ENCODE data around the gene LRRC51. TPM values are rescaled to one million over a fixed set of nuclear protein-coding genes. Genes with fewer than 3 reads are reported as not detected.
A peak's percentile ranks its signal among the peaks of the same experiment; 100 is the strongest.

The LRRC51 gene
- polyA plus RNA-seq, 3 donors, result 1.3 to 1.9 (median 1.6) TPM

DNA sequence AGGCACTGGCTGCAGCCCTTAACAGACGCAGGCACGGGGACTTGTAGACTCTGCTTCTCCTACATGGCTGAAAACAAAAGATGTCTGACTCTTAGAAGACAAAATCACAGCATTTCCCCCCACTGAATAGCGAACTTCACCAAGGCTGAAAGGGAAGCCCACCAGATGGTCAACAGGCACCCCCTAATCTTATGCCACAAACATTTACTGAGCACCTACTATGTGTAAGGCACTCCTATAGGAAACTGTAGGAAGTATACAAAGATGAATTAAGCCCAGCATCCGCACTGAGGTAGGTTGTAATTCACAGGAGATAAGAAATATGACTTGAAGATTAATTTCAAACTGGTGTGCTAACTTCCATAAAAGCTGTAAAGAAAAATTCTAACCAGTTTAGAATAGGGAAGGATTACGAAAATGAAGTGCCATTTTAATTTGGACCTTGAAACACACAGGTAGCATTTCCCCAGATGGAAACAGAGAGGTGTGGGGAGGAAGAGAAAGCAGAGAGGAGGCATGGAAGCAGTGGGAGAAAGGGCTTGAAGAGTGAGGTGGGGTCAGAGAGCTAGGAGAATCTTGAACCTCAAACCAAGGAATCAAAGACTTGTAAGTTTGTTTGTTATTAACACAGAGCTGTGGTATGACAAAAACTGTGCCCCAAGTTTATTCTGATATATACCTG lies 38.4 kb upstream of the LRRC51 start:
- peaks cover 26 to 41% of the 10 kb centered on the region in 2 donors for H3K36me3 Mint-ChIP-seq
- Histone ChIP-seq H3K27ac (ENCODE audit: low read depth in 1 of 2, low read length in 2 of 2) (peak overlapping the region; percentile 82 to 95), H3K27me3 (ENCODE audit: control insufficient read depth in 2 of 2, insufficient read depth in 2 of 2, low read length in 2 of 2) (no peaks in the 10 kb centered on the region), H2AFZ (ENCODE audit: insufficient read depth, low read depth, low read length, poor library complexity, severe bottlenecking) (peak overlapping the region; percentile 97), H3K4me2 (replicated peaks; ENCODE audit: extremely low read depth, low read length, poor library complexity, severe bottlenecking) (peak overlapping the region; percentile 93), H3K79me2 (ENCODE audit: insufficient read depth, low read length) (peaks cover 95% of the 10 kb centered on the region), H3K9me3 (replicated peaks in 1 of 2; ENCODE audit: control insufficient read depth in 1 of 2, insufficient read depth in 1 of 2, low read length in 2 of 2) (no peaks in the 10 kb centered on the region), H3K4me3 (replicated peaks in 1 of 3; ENCODE audit: low read depth in 2 of 3, low read length in 3 of 3) (peak overlapping the region; percentile 68 to 94 (median 89)), H3K36me3 (replicated peaks in 1 of 2; ENCODE audit: control insufficient read depth in 1 of 2, insufficient read depth in 2 of 2, low read length in 2 of 2) (peaks cover 9 to 44% of the 10 kb centered on the region in 2 donors), H3K9ac (ENCODE audit: insufficient read depth, low read length, poor library complexity, severe bottlenecking) (peak overlapping the region; percentile 82), H4K20me1 (ENCODE audit: insufficient read depth, low read length) (peaks cover 20% of the 10 kb centered on the region), H3K4me1 (ENCODE audit: control insufficient read depth in 1 of 2, insufficient read depth in 2 of 2, low read length in 2 of 2) (peaks cover 33 to 42% of the 10 kb centered on the region in 2 donors)
- H3K27ac Mint-ChIP-seq, result peak overlapping the region in 1 of 7 donors; percentile 68
- H3K27me3 Mint-ChIP-seq (ENCODE audit: low read depth in 3 of 3), result peaks cover 0 to 1% (median 0%) of the 10 kb centered on the region in 3 donors
- no peak for DNase-seq
- H3K4me3 Mint-ChIP-seq, result no peak overlapping the region
- 0% methylated on average over 1 of the region's 5 CpGs for WGBS (ENCODE audit: insufficient coverage)
- peaks cover 2% of the 10 kb centered on the region for H3K4me1 Mint-ChIP-seq
- intact Hi-C loops (cut with micrococcal nuclease), result loop anchor here in 1 of 2 donors (5.0 kb wide), 2 partner anchors 35 to 50 kb away; no protein-coding TSS in a partner anchor
- no peaks in the 10 kb centered on the region for H3K9me3 Mint-ChIP-seq
- TF ChIP-seq, protein P1, sequence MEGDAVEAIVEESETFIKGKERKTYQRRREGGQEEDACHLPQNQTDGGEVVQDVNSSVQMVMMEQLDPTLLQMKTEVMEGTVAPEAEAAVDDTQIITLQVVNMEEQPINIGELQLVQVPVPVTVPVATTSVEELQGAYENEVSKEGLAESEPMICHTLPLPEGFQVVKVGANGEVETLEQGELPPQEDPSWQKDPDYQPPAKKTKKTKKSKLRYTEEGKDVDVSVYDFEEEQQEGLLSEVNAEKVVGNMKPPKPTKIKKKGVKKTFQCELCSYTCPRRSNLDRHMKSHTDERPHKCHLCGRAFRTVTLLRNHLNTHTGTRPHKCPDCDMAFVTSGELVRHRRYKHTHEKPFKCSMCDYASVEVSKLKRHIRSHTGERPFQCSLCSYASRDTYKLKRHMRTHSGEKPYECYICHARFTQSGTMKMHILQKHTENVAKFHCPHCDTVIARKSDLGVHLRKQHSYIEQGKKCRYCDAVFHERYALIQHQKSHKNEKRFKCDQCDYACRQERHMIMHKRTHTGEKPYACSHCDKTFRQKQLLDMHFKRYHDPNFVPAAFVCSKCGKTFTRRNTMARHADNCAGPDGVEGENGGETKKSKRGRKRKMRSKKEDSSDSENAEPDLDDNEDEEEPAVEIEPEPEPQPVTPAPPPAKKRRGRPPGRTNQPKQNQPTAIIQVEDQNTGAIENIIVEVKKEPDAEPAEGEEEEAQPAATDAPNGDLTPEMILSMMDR (IDR thresholded peaks at IDR 0.05), result no peak

DNA sequence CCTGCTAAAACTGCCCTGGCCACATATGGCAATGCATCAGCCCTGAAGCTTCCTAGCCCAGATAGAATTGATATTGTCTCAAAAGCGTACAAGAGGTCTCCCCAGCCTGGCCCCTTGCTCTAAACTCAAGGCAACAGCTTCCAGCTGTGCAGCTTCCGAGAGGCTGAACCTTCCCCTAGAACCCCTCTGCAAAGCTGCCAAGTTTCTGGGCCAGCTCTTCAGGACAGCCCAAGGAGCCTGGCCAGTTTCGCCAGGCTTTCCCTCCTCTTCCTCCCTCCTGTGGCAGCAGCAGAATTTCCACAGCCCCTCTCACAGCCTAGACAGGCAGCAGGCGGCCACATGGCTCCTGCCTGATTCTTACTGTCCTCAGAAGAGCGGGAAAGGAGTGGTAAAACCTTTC lies 34.8 kb upstream of the LRRC51 start:
- peaks cover 48 to 69% of the 10 kb centered on the region in 2 donors for H3K36me3 Mint-ChIP-seq
- peaks cover 34 to 69% of the 10 kb centered on the region in 2 donors for H3K36me3 ChIP-seq (replicated peaks in 1 of 2; ENCODE audit: control insufficient read depth in 1 of 2, insufficient read depth in 2 of 2, low read length in 2 of 2)
- H3K4me1 Mint-ChIP-seq, result no peaks in the 10 kb centered on the region
- H3K4me1 ChIP-seq (ENCODE audit: control insufficient read depth in 1 of 2, insufficient read depth in 2 of 2, low read length in 2 of 2), result peaks cover 17 to 18% of the 10 kb centered on the region in 2 donors
- DNase-seq, result no peak
- intact Hi-C loops (cut with micrococcal nuclease), result no loop called here
- H3K9me3 Mint-ChIP-seq, result no peaks in the 10 kb centered on the region
- H3K27me3 Mint-ChIP-seq (ENCODE audit: low read depth in 3 of 3), result peaks cover 0 to 1% (median 0%) of the 10 kb centered on the region in 3 donors
- H3K27me3 ChIP-seq (ENCODE audit: control insufficient read depth in 2 of 2, insufficient read depth in 2 of 2, low read length in 2 of 2), result no peaks in the 10 kb centered on the region
- H3K79me2 ChIP-seq (ENCODE audit: insufficient read depth, low read length), result peaks cover 90% of the 10 kb centered on the region
- H4K20me1 ChIP-seq (ENCODE audit: insufficient read depth, low read length), result no peaks in the 10 kb centered on the region
- no peaks in the 10 kb centered on the region for H3K9me3 ChIP-seq (replicated peaks in 1 of 2; ENCODE audit: control insufficient read depth in 1 of 2, insufficient read depth in 1 of 2, low read length in 2 of 2)
- no peak overlapping the region for H2AFZ ChIP-seq (ENCODE audit: insufficient read depth, low read depth, low read length, poor library complexity, severe bottlenecking)
- no peak overlapping the region for H3K9ac ChIP-seq (ENCODE audit: insufficient read depth, low read length, poor library complexity, severe bottlenecking)
- H3K4me3 Mint-ChIP-seq, result no peak overlapping the region
- TF ChIP-seq, protein P1 (IDR thresholded peaks at IDR 0.05), result no peak
- no peak overlapping the region for H3K4me2 ChIP-seq (replicated peaks; ENCODE audit: extremely low read depth, low read length, poor library complexity, severe bottlenecking)
- WGBS (ENCODE audit: insufficient coverage), result 90% methylated on average over 3 of the region's 5 CpGs
- no peak overlapping the region for H3K27ac ChIP-seq (ENCODE audit: low read depth in 1 of 2, low read length in 2 of 2)
- no peak overlapping the region for H3K4me3 ChIP-seq (replicated peaks in 1 of 3; ENCODE audit: low read depth in 2 of 3, low read length in 3 of 3)
- peak overlapping the region in 1 of 7 donors; percentile 28 for H3K27ac Mint-ChIP-seq

Measured in CD14-positive monocyte (primary cell).